Measurements from ENCODE around the gene GNAS. TPM values are rescaled to one million over a fixed set of nuclear protein-coding genes. Genes with fewer than 3 reads are reported as not detected.

GNAS gene
- total RNA-seq, 1 donor from 2014 or later, result 744 TPM

Small RNA genes lying within 50 kb of the gene (microRNA-seq; reads per million reads assigned to microRNA genes)
- gene MIR298 (ENCODE audit: borderline number of aligned reads), result not detected

Other genes starting within 250 kb of the GNAS start
- 67.8 TPM for gene STX16, start 201.4 kb upstream of the GNAS start, total RNA-seq
- gene NPEPL1, start 159.9 kb upstream of the GNAS start, total RNA-seq, result 40.6 TPM
- 0.97 TPM for gene GNAS-AS1, start 1.8 kb upstream of the GNAS start, total RNA-seq
- 54.1 TPM for gene NELFCD, start 128.5 kb downstream of the GNAS start, total RNA-seq
- gene CTSZ, start 154.5 kb downstream of the GNAS start, total RNA-seq, result 533 TPM
- gene TUBB1, start 166.7 kb downstream of the GNAS start, total RNA-seq, result 6.5 TPM
- gene ATP5F1E, start 179.6 kb downstream of the GNAS start, total RNA-seq, result 73.8 TPM
- 43.0 TPM for gene PRELID3B, start 190.1 kb downstream of the GNAS start, total RNA-seq

Measured in lower lobe of right lung (tissue), 1 donor.